ENCODE measurements around the gene ADK.

ADK gene

GRCh38 chr10:74635655-74636054 lies 484.6 kb downstream of the ADK start:
- DNase-seq: no peak

GRCh38 chr10:74637685-74638084 lies 486.7 kb downstream of the ADK start:
- DNase-seq: no peak

- peak; percentile 2 to 16 for DNase-seq
These were observed 489.3 kb downstream of the ADK start for GRCh38 chr10:74640134-74640921.

GRCh38 chr10:74641659-74642058 lies 490.6 kb downstream of the ADK start:
- no peak for DNase-seq

- DNase-seq: no peak
These were observed 492.0 kb downstream of the ADK start for GRCh38 chr10:74642901-74643595.

GRCh38 chr10:74643596-74643975 lies 492.6 kb downstream of the ADK start:
- no peak for DNase-seq

GRCh38 chr10:74644738-74645137 lies 493.7 kb downstream of the ADK start:
- no peak for DNase-seq

- no peak for DNase-seq
These were observed 494.7 kb downstream of the ADK start for GRCh38 chr10:74645692-74646091.

GRCh38 chr10:74650613-74651012 lies 499.6 kb downstream of the ADK start:
- no peak for DNase-seq

- no peak for DNase-seq
These were observed 500.5 kb downstream of the ADK start for GRCh38 chr10:74651565-74651964.

GRCh38 chr10:74652664-74653063 lies 501.6 kb downstream of the ADK start:
- no peak for DNase-seq

- no peak for DNase-seq
These were observed 507.5 kb downstream of the ADK start for GRCh38 chr10:74658511-74658910.

- no peak for DNase-seq
These were observed 511.6 kb downstream of the ADK start for GRCh38 chr10:74662635-74663034.

GRCh38 chr10:74669210-74669609 lies 518.2 kb downstream of the ADK start:
- no peak for DNase-seq

GRCh38 chr10:74671716-74672115 lies 520.7 kb downstream of the ADK start:
- no peak for DNase-seq

GRCh38 chr10:74672430-74673165 lies 521.6 kb downstream of the ADK start:
- no peak for DNase-seq

GRCh38 chr10:74674927-74675326 lies 523.9 kb downstream of the ADK start:
- DNase-seq: no peak

- no peak for DNase-seq
These were observed 524.5 kb downstream of the ADK start for GRCh38 chr10:74675484-74675883.

- DNase-seq: no peak
These were observed 526.9 kb downstream of the ADK start for GRCh38 chr10:74677951-74678350.

GRCh38 chr10:74681917-74682627 lies 531.1 kb downstream of the ADK start:
- no peak for DNase-seq

- DNase-seq: no peak
These were observed 532.0 kb downstream of the ADK start for GRCh38 chr10:74683067-74683466.

GRCh38 chr10:74683621-74684364 lies 532.8 kb downstream of the ADK start:
- DNase-seq: no peak

Data from NCI-H187 (cell line).